ENCODE data around the gene TBCC. TPM values are rescaled to one million over a fixed set of nuclear protein-coding genes. Genes with fewer than 3 reads are reported as not detected.

The TBCC gene
- total and polyA plus RNA-seq, 2 of the 13 experiments (the other 11 are each of a cell fraction or from before 2014, with no cell fraction given): 14.8 to 36.1 TPM

DNA sequence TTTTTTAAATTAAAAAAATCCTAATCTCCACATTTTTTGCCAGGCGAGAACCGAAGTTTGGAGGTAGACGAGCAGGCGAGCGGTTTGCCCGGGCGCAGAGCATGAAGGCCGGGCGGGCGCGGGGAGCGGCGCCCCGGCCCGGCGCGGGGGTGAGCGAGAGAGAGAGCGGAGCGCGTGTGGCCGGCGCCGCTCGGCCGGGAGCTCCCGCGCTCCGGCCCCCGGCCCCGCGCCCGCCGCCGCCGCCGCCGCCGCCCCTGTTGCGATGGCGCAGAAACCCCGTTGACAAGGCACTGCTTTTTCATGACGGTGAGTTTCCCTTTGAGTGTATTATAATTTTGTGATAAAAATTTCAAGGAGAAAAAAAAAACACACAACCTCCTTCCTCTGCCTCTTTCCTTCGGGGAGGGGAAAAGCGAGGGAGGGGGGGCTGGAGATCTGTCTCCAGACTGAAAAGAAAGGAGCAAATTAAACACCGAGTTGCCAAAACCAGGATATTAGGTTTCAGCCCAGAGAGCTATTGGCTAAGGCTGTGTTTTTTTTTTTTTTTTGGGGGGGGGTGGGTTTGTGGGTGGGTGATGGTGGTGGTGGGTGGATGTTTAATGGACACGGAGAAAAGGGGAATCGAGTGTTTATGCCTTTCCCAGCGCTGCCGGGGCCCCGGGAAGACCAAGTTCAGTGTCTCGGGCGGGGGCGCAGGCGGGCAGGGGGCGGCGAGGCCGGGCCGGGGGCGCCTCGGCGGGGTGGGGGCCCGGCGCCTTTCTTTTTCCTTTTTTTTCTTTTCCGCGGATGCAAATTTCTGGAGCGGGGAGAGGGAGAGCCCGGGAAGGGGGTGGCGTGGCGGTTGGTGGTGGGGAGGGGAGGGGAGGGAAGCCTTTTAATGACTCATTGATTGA, 36.1 kb upstream of the TBCC start, which contains the start of gene BICRAL (continued):
- TF ChIP-seq, protein P1, sequence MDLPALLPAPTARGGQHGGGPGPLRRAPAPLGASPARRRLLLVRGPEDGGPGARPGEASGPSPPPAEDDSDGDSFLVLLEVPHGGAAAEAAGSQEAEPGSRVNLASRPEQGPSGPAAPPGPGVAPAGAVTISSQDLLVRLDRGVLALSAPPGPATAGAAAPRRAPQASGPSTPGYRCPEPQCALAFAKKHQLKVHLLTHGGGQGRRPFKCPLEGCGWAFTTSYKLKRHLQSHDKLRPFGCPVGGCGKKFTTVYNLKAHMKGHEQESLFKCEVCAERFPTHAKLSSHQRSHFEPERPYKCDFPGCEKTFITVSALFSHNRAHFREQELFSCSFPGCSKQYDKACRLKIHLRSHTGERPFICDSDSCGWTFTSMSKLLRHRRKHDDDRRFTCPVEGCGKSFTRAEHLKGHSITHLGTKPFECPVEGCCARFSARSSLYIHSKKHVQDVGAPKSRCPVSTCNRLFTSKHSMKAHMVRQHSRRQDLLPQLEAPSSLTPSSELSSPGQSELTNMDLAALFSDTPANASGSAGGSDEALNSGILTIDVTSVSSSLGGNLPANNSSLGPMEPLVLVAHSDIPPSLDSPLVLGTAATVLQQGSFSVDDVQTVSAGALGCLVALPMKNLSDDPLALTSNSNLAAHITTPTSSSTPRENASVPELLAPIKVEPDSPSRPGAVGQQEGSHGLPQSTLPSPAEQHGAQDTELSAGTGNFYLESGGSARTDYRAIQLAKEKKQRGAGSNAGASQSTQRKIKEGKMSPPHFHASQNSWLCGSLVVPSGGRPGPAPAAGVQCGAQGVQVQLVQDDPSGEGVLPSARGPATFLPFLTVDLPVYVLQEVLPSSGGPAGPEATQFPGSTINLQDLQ (CRISPR knock-in tag; IDR thresholded peaks at IDR 0.05): peak; percentile 99
- TF ChIP-seq MYC (CRISPR knock-in tag; IDR thresholded peaks at IDR 0.05; ENCODE audit: borderline replicate concordance) (0 out of 2 replicates have a peak, but pooled peaks have one; percentile 29), AGO2 (optimal IDR thresholded peaks at IDR 0.05; ENCODE audit: low read depth, low read length) (peak; percentile 67), TMF1 (CRISPR knock-in tag; IDR thresholded peaks at IDR 0.05; ENCODE audit: low read depth) (no peak), MYNN (CRISPR knock-in tag; IDR thresholded peaks at IDR 0.05; ENCODE audit: low read depth) (no peak), YY1 (IDR thresholded peaks at IDR 0.05; ENCODE audit: insufficient read depth, insufficient replicate concordance, low read depth, low read length) (peak; percentile 56), ZNF703 (CRISPR knock-in tag; IDR thresholded peaks at IDR 0.05; ENCODE audit: borderline replicate concordance) (no peak), CREB1 (IDR thresholded peaks at IDR 0.05) (no peak), CREB1 (CRISPR knock-in tag; IDR thresholded peaks at IDR 0.05) (0 out of 2 replicates have a peak, but pooled peaks have one; percentile 31), LCORL (IDR thresholded peaks at IDR 0.05) (no peak), LCORL (CRISPR knock-in tag; IDR thresholded peaks at IDR 0.05) (0 out of 2 replicates have a peak, but pooled peaks have one; percentile 27), SAP130 (CRISPR knock-in tag; IDR thresholded peaks at IDR 0.05; ENCODE audit: low read depth) (0 out of 2 replicates have a peak, but pooled peaks have one; percentile 9), SRY (CRISPR knock-in tag; IDR thresholded peaks at IDR 0.05) (no peak), ZNF333 (CRISPR knock-in tag; IDR thresholded peaks at IDR 0.05; ENCODE audit: borderline replicate concordance) (0 out of 2 replicates have a peak, but pooled peaks have one; percentile 11), POLR2AphosphoS5 (IDR thresholded peaks at IDR 0.05; ENCODE audit: low read depth, low read length) (peak; percentile 46), TAF15 (IDR thresholded peaks at IDR 0.05; ENCODE audit: low read depth, low read length, poor library complexity, severe bottlenecking) (no peak), PHF21A (CRISPR knock-in tag; IDR thresholded peaks at IDR 0.05) (0 out of 2 replicates have a peak, but pooled peaks have one; percentile 7), PCBP1 (IDR thresholded peaks at IDR 0.05; ENCODE audit: borderline replicate concordance, low read depth, low read length) (peak; percentile 0; the same call in 1 of the 2 replicates), POLR2A (IDR thresholded peaks at IDR 0.05; ENCODE audit: insufficient read depth in 1 of 2, low read depth in 2 of 2, low read length in 2 of 2) (peak in 1 of 2 experiments; percentile 9; a peak in 2 of 4 replicates)
- TF ChIP-seq, protein P2, sequence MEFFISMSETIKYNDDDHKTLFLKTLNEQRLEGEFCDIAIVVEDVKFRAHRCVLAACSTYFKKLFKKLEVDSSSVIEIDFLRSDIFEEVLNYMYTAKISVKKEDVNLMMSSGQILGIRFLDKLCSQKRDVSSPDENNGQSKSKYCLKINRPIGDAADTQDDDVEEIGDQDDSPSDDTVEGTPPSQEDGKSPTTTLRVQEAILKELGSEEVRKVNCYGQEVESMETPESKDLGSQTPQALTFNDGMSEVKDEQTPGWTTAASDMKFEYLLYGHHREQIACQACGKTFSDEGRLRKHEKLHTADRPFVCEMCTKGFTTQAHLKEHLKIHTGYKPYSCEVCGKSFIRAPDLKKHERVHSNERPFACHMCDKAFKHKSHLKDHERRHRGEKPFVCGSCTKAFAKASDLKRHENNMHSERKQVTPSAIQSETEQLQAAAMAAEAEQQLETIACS (CRISPR knock-in tag; IDR thresholded peaks at IDR 0.05): peak; percentile 28; the same call in 1 of the 2 replicates
- TF ChIP-seq, protein P3, sequence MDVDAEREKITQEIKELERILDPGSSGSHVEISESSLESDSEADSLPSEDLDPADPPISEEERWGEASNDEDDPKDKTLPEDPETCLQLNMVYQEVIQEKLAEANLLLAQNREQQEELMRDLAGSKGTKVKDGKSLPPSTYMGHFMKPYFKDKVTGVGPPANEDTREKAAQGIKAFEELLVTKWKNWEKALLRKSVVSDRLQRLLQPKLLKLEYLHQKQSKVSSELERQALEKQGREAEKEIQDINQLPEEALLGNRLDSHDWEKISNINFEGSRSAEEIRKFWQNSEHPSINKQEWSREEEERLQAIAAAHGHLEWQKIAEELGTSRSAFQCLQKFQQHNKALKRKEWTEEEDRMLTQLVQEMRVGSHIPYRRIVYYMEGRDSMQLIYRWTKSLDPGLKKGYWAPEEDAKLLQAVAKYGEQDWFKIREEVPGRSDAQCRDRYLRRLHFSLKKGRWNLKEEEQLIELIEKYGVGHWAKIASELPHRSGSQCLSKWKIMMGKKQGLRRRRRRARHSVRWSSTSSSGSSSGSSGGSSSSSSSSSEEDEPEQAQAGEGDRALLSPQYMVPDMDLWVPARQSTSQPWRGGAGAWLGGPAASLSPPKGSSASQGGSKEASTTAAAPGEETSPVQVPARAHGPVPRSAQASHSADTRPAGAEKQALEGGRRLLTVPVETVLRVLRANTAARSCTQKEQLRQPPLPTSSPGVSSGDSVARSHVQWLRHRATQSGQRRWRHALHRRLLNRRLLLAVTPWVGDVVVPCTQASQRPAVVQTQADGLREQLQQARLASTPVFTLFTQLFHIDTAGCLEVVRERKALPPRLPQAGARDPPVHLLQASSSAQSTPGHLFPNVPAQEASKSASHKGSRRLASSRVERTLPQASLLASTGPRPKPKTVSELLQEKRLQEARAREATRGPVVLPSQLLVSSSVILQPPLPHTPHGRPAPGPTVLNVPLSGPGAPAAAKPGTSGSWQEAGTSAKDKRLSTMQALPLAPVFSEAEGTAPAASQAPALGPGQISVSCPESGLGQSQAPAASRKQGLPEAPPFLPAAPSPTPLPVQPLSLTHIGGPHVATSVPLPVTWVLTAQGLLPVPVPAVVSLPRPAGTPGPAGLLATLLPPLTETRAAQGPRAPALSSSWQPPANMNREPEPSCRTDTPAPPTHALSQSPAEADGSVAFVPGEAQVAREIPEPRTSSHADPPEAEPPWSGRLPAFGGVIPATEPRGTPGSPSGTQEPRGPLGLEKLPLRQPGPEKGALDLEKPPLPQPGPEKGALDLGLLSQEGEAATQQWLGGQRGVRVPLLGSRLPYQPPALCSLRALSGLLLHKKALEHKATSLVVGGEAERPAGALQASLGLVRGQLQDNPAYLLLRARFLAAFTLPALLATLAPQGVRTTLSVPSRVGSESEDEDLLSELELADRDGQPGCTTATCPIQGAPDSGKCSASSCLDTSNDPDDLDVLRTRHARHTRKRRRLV (CRISPR knock-in tag; IDR thresholded peaks at IDR 0.05): peak; percentile 60; the same call in 1 of the 2 replicates
